ENCODE results near the gene ANO4.

The ANO4 gene

DNA sequence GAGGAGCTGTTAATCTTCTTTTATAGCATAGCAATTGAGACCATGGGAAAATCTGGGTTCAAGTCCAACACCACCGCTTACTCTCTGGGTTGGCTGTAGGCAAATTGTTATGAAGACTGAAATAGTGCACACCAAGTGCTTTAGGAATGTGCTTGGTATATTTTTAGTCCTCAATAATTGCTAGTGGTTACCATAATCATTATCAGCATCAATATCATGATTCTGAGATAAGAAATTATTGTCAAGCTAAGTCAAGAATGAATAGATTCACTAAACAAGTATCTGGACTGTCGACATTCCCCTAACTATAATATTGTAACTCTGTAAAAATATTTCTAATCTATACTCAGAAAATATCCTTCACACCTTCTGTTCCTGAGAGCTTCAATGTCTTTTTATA lies 48.5 kb downstream of the ANO4 start:
- no peaks in the 10 kb centered on the region for H3K36me3 Mint-ChIP-seq

DNA sequence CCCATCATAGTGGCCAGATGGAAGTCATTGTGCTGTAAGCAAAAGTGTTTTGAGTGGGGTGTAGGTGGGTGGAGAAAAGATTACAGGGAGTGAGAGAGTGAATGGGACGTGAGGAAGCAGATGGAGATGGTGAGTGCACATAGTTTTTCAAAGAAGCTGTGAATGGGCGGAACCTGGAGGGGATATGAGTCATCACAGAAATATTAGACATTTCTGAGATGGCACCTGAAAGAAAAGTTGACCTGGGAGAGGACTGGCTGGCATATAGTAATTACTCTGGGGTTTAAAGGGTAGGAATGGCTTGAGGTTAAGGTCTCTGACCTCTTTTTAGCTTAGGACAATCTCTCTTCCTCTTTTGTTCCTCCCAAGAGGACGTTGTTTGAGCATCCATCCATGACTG lies 50.5 kb downstream of the ANO4 start:
- no peaks in the 10 kb centered on the region for H3K9me3 Mint-ChIP-seq
- no peak overlapping the region for H3K27ac Mint-ChIP-seq
- no peaks in the 10 kb centered on the region for H3K36me3 Mint-ChIP-seq
- no peaks in the 10 kb centered on the region for H3K27me3 Mint-ChIP-seq
- no peaks in the 10 kb centered on the region for H3K4me1 Mint-ChIP-seq
- H3K4me3 Mint-ChIP-seq: no peak overlapping the region

More for the DNA sequence above, 48.5 kb downstream of the ANO4 start:
- no peaks in the 10 kb centered on the region for H3K4me1 Mint-ChIP-seq
- H3K27me3 Mint-ChIP-seq: no peaks in the 10 kb centered on the region
- H3K4me3 Mint-ChIP-seq: no peak overlapping the region
- no peaks in the 10 kb centered on the region for H3K9me3 Mint-ChIP-seq
- H3K27ac Mint-ChIP-seq: no peak overlapping the region

DNA sequence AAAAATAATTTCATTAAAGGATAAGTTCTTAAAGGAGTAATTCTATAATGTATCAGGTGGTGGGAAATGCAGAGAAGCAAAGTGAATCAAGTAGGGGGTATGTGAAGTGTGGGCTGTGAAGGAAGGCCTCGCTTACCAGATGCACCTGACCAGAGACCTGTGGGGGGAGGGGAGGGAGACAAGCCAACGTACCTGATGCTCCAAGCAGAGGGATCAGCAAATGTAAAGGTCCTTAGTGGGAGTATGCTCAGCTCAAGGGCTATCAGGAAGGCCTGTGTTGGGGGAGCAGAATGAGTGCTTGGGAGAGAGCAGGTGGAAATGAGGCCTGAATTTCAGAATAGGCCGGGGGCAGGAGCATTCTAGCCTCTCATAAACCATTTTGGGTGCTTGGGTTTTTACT lies 57.1 kb downstream of the ANO4 start:
- no peaks in the 10 kb centered on the region for H3K4me1 Mint-ChIP-seq
- H3K9me3 Mint-ChIP-seq: no peaks in the 10 kb centered on the region
- no peaks in the 10 kb centered on the region for H3K36me3 Mint-ChIP-seq
- H3K27ac Mint-ChIP-seq: no peak overlapping the region
- H3K27me3 Mint-ChIP-seq: peaks cover 1% of the 10 kb centered on the region
- no peak overlapping the region for H3K4me3 Mint-ChIP-seq

DNA sequence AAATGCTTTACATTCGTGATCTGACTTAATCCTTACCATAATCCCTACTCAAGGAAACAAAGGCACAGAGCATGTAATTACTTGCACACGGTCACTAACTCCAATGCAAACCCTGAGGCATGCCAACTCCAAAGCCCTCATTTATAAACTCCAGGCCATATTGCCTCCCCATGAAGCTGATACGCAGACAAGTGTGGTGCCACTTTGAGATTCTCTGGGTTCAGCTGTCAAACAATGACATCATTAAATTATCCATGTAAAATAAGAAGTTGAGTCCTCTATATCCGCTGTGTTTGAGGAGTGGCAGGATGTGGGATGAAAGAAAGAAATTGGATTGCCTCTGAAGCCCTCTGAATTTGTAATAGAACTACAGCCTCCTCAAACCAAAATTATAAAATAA lies 62.8 kb downstream of the ANO4 start:
- Mint-ChIP-seq H3K27ac (no peak overlapping the region), H3K27me3 (no peaks in the 10 kb centered on the region), H3K4me1 (no peaks in the 10 kb centered on the region), H3K4me3 (no peak overlapping the region), H3K36me3 (no peaks in the 10 kb centered on the region), H3K9me3 (peaks cover 10% of the 10 kb centered on the region)

DNA sequence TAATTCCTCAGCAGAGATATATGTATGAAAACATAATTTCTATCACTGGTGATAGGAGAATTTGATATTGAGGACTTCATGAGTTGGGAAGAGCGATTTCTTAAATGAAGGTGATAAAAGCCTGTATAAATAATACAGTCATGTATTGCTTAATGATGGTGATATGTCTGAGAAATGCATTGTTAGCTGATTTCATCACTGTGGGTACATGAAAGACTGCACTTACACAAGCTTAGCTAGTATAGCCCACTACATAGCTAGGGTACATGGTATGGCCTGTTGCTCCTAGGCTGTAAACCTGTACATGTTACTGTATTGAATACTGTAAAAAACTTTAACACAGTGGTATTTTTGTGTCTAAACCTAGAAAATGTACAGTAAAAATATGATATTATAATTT lies 63.4 kb downstream of the ANO4 start:
- Mint-ChIP-seq H3K4me1 (no peaks in the 10 kb centered on the region), H3K27me3 (no peaks in the 10 kb centered on the region), H3K27ac (no peak overlapping the region), H3K36me3 (no peaks in the 10 kb centered on the region), H3K4me3 (no peak overlapping the region), H3K9me3 (peaks cover 10% of the 10 kb centered on the region)

DNA sequence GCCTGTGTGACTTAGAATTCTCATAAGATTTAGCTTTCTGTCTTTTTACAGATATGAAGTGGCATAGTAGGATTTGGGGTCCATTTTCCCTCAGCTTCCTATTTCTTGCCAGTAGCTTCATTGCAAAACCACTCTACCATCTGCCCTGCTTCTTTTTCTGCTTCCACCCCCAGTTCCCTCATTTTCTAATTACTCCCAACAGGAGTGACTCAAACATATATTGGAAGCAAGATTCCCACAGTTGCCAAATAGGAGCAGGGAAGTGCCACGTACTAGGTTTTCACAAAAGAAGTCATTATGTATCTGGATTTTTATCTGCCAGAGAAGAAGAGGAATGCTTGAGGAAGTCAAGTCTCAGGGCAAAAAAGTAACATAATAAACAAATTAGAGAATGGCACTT lies 64.1 kb downstream of the ANO4 start:
- H3K9me3 Mint-ChIP-seq: peaks cover 10% of the 10 kb centered on the region
- no peaks in the 10 kb centered on the region for H3K27me3 Mint-ChIP-seq
- no peaks in the 10 kb centered on the region for H3K36me3 Mint-ChIP-seq
- no peak overlapping the region for H3K4me3 Mint-ChIP-seq
- H3K4me1 Mint-ChIP-seq: no peaks in the 10 kb centered on the region
- H3K27ac Mint-ChIP-seq: no peak overlapping the region

DNA sequence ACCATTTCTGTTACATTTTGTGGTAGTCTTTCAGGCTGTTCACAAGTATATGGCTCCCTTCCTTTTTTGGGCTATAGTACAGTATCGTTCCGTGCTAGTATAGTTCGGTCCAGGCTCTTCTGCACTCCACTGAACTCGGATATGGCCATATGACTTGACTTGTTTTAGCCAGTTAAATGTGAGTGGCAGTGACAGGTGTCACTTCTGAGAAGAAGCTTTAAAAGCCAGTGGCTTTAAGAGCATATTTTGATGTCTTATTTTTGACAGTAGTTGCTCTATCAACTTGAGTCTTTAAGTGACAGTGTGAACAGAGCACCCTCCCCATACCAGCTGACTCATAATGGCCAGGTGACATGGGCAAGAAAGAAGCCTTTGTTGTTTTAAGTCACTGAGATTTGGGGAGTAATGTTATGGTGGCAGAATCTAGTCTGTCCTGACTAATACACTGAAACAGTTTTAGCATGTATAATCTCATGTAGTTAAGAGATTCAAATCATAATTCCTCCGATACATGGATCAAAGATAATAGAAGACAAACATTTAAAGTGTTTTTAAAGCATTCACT lies 64.6 kb downstream of the ANO4 start:
- H3K27ac Mint-ChIP-seq: no peak overlapping the region
- H3K9me3 Mint-ChIP-seq: peaks cover 10% of the 10 kb centered on the region
- no peaks in the 10 kb centered on the region for H3K27me3 Mint-ChIP-seq
- H3K36me3 Mint-ChIP-seq: no peaks in the 10 kb centered on the region
- H3K4me3 Mint-ChIP-seq: no peak overlapping the region
- no peaks in the 10 kb centered on the region for H3K4me1 Mint-ChIP-seq

DNA sequence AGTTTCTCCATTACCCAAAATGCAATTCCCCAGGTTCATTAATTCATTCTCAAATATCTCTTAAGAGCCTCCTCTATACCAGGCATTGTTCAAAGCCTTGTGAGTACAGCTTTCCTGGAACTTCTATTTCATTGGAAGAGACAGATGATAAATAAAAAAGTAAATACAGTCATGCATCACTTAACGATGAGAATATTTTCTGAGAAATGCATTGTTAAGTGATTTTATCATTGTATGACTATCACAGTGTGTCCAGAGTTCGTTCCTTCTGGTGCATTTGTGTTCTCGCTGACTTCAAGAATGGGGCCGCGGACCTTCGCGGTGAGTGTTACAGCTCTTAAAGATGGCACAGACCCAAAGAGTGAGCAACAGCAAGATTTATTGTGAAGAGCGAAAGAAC lies 66.0 kb downstream of the ANO4 start:
- H3K27me3 Mint-ChIP-seq: no peaks in the 10 kb centered on the region
- peaks cover 10% of the 10 kb centered on the region for H3K9me3 Mint-ChIP-seq
- no peaks in the 10 kb centered on the region for H3K4me1 Mint-ChIP-seq
- no peak overlapping the region for H3K27ac Mint-ChIP-seq
- H3K4me3 Mint-ChIP-seq: no peak overlapping the region
- H3K36me3 Mint-ChIP-seq: no peaks in the 10 kb centered on the region

DNA sequence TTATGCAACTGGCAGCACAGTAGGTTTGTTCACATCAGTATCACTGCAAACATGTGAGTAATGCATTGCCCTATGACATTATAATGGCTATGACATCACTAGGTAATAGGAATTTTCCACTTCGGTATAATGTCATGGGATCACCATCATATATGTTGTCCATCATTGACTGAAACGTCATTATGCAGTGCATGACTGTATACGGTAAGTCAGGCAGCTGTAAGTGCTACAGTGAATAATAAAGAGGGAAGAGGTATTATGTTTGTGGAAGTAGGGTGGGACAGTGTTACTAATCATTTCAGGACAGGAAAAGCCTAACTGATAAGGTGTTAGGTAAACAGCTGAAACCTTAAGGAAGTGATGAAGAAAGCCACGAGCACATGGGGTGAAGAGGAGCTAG lies 68.1 kb downstream of the ANO4 start:
- H3K9me3 Mint-ChIP-seq: peaks cover 7% of the 10 kb centered on the region
- H3K27ac Mint-ChIP-seq: no peak overlapping the region
- no peaks in the 10 kb centered on the region for H3K27me3 Mint-ChIP-seq
- no peaks in the 10 kb centered on the region for H3K36me3 Mint-ChIP-seq
- no peaks in the 10 kb centered on the region for H3K4me1 Mint-ChIP-seq
- H3K4me3 Mint-ChIP-seq: no peak overlapping the region

DNA sequence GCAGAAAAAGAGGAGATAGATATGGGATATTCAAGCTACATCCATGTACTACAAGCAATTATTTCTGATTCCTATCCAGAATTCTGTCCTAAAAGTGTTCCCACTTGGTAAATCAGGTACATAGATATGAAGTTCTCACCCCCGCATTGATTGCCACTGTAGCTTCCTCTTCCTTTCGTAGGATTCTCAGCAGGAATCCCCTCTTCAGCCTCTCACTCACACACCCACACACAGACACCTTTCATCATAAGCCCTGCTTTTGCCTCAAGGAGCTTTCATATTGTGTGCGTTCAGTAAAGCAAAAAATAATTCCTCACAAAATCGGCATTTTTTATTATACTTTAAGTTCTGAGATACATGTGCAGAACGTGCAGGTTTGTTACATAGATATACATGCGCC lies 69.8 kb downstream of the ANO4 start:
- Mint-ChIP-seq H3K9me3 (peaks cover 6% of the 10 kb centered on the region), H3K4me3 (no peak overlapping the region), H3K36me3 (no peaks in the 10 kb centered on the region), H3K27ac (no peak overlapping the region), H3K4me1 (no peaks in the 10 kb centered on the region), H3K27me3 (no peaks in the 10 kb centered on the region)

DNA sequence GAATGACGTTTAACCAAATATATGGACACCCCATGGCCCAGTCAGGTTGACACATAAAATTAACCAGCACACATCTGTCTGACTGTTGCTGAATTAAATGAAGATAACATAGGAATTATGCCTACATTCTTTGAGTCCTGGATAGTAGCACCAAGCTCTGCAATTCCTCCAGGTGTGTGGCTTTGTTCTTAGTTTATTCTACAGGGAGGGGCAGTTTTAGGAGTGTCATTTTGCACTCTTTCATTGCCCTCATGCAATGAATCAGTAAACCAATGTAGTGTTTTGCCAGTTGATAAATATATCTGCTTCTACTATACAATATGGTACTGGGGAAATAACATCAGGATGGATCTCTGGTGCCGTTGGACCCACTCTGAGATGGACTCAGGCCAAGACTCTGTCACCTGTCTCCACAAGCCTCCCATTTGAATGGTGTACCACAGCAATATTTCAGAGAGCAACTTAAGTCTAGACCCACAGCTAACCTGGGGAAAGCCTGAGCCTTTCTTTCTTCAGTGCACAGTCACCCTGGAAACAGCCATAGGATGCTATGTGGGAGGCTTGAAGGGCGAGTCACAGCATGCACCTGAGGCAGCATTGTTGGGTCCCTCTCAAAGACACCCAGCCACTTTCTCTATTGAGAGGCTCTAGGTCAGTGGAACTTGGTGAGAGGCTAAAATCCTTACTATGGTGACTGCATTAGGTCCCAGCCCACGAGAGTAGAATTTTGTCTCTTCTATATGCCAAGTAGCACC lies 73.2 kb downstream of the ANO4 start:
- H3K9me3 Mint-ChIP-seq: peaks cover 2% of the 10 kb centered on the region
- H3K27me3 Mint-ChIP-seq: no peaks in the 10 kb centered on the region
- no peaks in the 10 kb centered on the region for H3K4me1 Mint-ChIP-seq
- no peaks in the 10 kb centered on the region for H3K36me3 Mint-ChIP-seq
- no peak overlapping the region for H3K27ac Mint-ChIP-seq
- no peak overlapping the region for H3K4me3 Mint-ChIP-seq

DNA sequence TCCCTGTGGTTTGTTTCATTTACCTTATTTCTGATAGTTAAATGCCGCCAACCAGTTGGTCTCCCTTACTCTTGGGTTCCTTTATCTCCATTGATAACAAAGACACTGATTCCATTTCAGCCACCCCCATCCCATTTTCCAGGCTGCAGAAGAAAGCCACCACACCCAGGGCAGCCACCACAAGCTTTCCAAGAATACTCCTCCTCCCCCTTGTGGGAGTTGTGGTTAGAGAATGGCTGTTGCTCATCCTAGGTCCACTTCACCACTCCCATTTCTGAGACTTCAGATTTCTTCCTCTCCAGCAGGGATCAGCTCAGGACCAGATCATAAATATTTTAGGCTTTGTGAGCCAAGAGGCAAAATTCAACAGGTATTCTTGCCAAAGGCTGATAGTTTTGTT lies 73.9 kb downstream of the ANO4 start:
- Mint-ChIP-seq H3K27me3 (no peaks in the 10 kb centered on the region), H3K9me3 (peaks cover 8% of the 10 kb centered on the region), H3K4me1 (no peaks in the 10 kb centered on the region), H3K4me3 (no peak overlapping the region), H3K27ac (no peak overlapping the region), H3K36me3 (peaks cover 2% of the 10 kb centered on the region)

DNA sequence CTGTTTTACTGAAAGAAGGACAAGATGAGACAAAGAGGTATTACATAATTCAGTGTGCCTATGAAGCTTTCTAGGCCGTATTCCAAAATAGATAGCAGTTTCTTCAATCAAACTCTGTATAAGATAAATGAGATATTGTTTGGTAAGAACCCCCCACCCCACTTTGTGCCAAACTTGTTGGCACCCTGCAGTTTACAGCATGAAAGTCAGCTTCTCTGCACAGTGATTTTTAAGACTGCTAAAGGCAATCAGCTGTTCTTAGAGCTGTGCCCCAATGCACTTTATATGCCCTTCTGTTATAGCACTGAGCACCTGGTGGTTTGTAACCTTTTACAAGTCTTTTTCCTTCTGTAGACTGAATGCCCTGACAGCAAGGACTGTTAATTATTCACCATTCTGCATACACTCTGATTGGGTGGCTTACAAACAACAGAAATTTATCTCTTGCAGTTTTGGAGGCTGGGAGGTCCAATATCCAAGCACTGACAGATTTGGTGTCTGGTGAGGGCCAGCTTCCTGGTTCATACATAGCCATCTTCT lies 76.7 kb downstream of the ANO4 start:
- Mint-ChIP-seq H3K4me1 (no peaks in the 10 kb centered on the region), H3K27me3 (peaks cover 2% of the 10 kb centered on the region), H3K27ac (no peak overlapping the region), H3K36me3 (peaks cover 4% of the 10 kb centered on the region), H3K4me3 (no peak overlapping the region), H3K9me3 (peaks cover 22% of the 10 kb centered on the region)

DNA sequence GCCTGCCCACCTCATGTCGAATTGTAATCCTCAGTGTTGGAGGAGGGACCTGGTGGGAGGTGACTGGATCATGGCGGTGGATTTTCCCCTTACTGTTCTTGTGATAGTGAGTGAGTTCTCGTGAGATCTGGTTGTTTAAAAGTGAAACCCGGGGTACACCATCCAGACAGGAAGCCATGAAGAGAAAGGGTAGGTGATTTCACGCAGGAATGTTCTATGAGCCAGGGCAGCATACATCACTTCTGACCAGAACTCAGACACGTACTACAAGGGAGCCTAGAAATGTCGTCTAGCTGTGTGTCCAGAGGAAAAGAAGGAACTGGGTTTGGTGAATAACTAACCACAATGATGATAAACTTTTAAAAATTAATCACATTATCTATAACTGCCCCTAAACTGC lies 80.6 kb downstream of the ANO4 start:
- H3K9me3 Mint-ChIP-seq: peaks cover 29% of the 10 kb centered on the region
- peaks cover 4% of the 10 kb centered on the region for H3K36me3 Mint-ChIP-seq
- no peak overlapping the region for H3K4me3 Mint-ChIP-seq
- H3K4me1 Mint-ChIP-seq: no peaks in the 10 kb centered on the region
- H3K27ac Mint-ChIP-seq: no peak overlapping the region
- peaks cover 2% of the 10 kb centered on the region for H3K27me3 Mint-ChIP-seq

DNA sequence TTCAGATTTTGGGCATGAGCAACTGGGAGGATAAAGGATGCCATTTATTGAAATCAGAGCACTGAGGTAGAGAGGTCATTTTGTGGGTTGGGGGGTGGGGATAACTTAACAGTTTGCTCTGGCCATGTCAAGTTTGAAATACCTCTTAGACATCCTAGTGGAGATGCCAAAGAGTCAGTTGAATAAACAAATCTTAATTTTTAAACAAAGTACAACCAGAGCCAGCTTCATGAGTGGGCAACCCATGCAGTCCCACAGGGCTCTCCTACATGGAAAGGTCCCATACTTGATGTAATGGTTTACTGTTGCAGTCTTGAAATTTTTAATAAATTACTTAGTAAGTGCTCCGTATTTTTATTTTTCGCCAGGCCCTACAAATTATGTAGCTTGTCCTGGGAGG lies 81.2 kb downstream of the ANO4 start:
- Mint-ChIP-seq H3K27me3 (peaks cover 2% of the 10 kb centered on the region), H3K9me3 (peaks cover 29% of the 10 kb centered on the region), H3K27ac (no peak overlapping the region), H3K4me1 (no peaks in the 10 kb centered on the region), H3K4me3 (no peak overlapping the region), H3K36me3 (peaks cover 4% of the 10 kb centered on the region)

DNA sequence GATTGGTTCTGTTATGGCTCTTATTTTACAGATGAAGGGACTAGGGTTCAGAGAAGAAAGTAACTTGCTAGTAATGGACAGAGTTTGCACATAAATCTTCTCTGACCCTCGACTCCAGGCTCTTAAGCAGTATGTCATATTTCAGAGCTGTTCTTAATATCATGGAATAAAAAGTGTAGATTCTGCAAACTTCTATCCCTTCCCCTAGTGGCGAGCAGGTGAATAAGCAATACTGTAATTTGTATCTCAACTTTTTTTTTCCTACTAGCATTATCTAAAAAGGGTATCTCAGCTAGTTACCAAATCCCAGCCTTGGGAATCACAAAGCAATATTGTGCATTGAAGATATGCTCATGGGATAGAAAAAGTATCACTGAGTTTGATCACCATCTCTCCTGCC lies 83.2 kb downstream of the ANO4 start:
- H3K36me3 Mint-ChIP-seq: peaks cover 4% of the 10 kb centered on the region
- peaks cover 28% of the 10 kb centered on the region for H3K9me3 Mint-ChIP-seq
- peaks cover 2% of the 10 kb centered on the region for H3K27me3 Mint-ChIP-seq
- no peaks in the 10 kb centered on the region for H3K4me1 Mint-ChIP-seq
- H3K27ac Mint-ChIP-seq: no peak overlapping the region
- no peak overlapping the region for H3K4me3 Mint-ChIP-seq

DNA sequence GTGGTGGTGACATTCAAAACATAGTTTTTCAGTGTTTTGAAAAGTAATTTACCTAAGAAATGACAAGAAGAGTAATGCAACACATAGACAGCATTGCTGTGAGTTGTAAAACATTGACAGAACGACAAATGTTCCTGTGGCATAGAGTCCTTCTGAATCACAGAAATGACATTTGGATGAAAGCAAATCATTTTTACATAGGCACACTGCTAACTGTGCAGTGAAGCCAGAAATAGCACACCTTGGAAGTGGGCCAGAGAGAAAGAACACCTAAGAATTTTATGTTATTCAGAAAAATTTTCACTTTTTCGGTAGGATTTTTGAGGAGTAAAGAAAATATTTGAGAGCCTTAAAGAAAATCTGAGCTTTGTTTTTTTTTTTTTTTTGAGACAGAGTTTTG lies 100.6 kb downstream of the ANO4 start:
- H3K27me3 Mint-ChIP-seq: no peaks in the 10 kb centered on the region
- no peaks in the 10 kb centered on the region for H3K4me1 Mint-ChIP-seq
- H3K4me3 Mint-ChIP-seq: no peak overlapping the region
- H3K36me3 Mint-ChIP-seq: no peaks in the 10 kb centered on the region
- no peaks in the 10 kb centered on the region for H3K9me3 Mint-ChIP-seq
- H3K27ac Mint-ChIP-seq: no peak overlapping the region
